Cardiac muscle cell (in vitro differentiated cells and primary cell): ENCODE results near the gene DDX4. TPM values are rescaled to one million over a fixed set of nuclear protein-coding genes. Genes with fewer than 3 reads are reported as not detected.
A peak's percentile ranks its signal among the peaks of the same experiment; 100 is the strongest.
"Not testable (repeated sequence)": the region's sequence is repeated elsewhere in the genome, so short reads cannot be mapped to it uniquely, and the experiment has no call there.

Experiments
- DNase-seq, 2 donors: peaks; one replicate each; pipeline versions ENCODE4 v3.0.0 to v3.0.0-alpha.2; 2010 to 2017; ENCODE audit warnings: low read depth in 1 of 2, low spot score in 1 of 2
- H3K27ac ChIP-seq: fragments of 200-600 bp; sonication (generic); 2 replicates; pipeline ENCODE4 v1.5.1; 2016
- H3K27me3 ChIP-seq: fragments of 200-600 bp; sonication (generic); 2 replicates; pipeline ENCODE4 v1.6.0; 2016; ENCODE audit warnings: control low read depth
- H3K36me3 ChIP-seq: fragments of 200-600 bp; sonication (generic); 2 replicates; pipeline ENCODE4 v1.5.1; 2016; ENCODE audit warnings: control low read depth
- H3K4me1 ChIP-seq: fragments of 200-600 bp; sonication (generic); 2 replicates; pipeline ENCODE4 v1.8.1; 2017; ENCODE audit warnings: low read depth, mild to moderate bottlenecking, mixed run types
- H3K4me3 ChIP-seq: fragments of 200-600 bp; sonication (generic); 2 replicates; pipeline ENCODE4 v1.5.1; 2016; ENCODE audit warnings: mild to moderate bottlenecking
- H3K9me3 ChIP-seq: fragments of 200-600 bp; sonication (generic); 2 replicates; pipeline ENCODE4 v1.5.1; 2017; ENCODE audit warnings: low read depth, mild to moderate bottlenecking, control low read depth
- CTCF ChIP-seq: IDR thresholded peaks from 2 replicates; pipeline ENCODE4 v1.5.1; 2012; ENCODE audit warnings: low read depth, mild to moderate bottlenecking, low read length
- polyA plus RNA-seq: library from polyadenylated mRNA; unstranded; fragments of >200 nt; fragmentation: Nextera tagmentation; extraction: Ambion mirVana; gene quantifications from 2 replicates; pipeline ENCODE4 v1.2.1, GENCODE V29; 2016
- total RNA-seq: library from RNA; depleted of rRNA; stranded (reverse); fragments of >200 nt; gene quantifications from 2 replicates; pipeline ENCODE4 v1.2.3, GENCODE V29; 2016

The DDX4 gene
- total RNA-seq (not detected in 2 replicates), polyA plus RNA-seq (0.34 TPM in 1 of 2 replicates, not detected in the other)

- H3K4me3 ChIP-seq, result no peak within 1 kb of the TSS
- H3K4me1 ChIP-seq, result no peaks in the 10 kb centered on the region
- TF ChIP-seq CTCF, result no peak
- no peak for DNase-seq
- H3K27ac ChIP-seq, result no peak within 1 kb of the TSS
- H3K36me3 ChIP-seq, result no peaks in the 10 kb centered on the region
- no peaks in the 10 kb centered on the region for H3K9me3 ChIP-seq
- H3K27me3 ChIP-seq, result no peaks in the 10 kb centered on the region
Observed at GRCh38 chr5:55737793-55738192, at the start of gene DDX4. Gene DDX4 (plus strand): TSS chr5:55738061. CDS start chr5:55738964, 903 bp downstream.

GRCh38 chr5:55691265-55692105 lies 46.4 kb upstream of the DDX4 start:
- Histone ChIP-seq H3K4me3 (no peak overlapping the region), H3K36me3 (no peaks in the 10 kb centered on the region), H3K27ac (peak overlapping the region; percentile 13), H3K27me3 (no peaks in the 10 kb centered on the region), H3K9me3 (no peaks in the 10 kb centered on the region), H3K4me1 (peaks cover 10% of the 10 kb centered on the region)
- DNase-seq, result peak; percentile 48 to 73
- peak; percentile 55 for TF ChIP-seq CTCF

- no peak for DNase-seq
- no peak overlapping the region for H3K27ac ChIP-seq
Observed at GRCh38 chr5:55692106-55692417, 45.8 kb upstream of the DDX4 start.

GRCh38 chr5:55692509-55692908 lies 45.4 kb upstream of the DDX4 start:
- Histone ChIP-seq H3K27me3 (no peaks in the 10 kb centered on the region), H3K9me3 (no peaks in the 10 kb centered on the region), H3K4me1 (peaks cover 10% of the 10 kb centered on the region), H3K4me3 (no peak overlapping the region), H3K36me3 (no peaks in the 10 kb centered on the region), H3K27ac (no peak overlapping the region)
- no peak for TF ChIP-seq CTCF
- DNase-seq, result no peak

More at GRCh38 chr5:55692106-55692417, 45.8 kb upstream of the DDX4 start:
- TF ChIP-seq CTCF, result no peak
- Histone ChIP-seq H3K4me3 (no peak overlapping the region), H3K36me3 (no peaks in the 10 kb centered on the region), H3K4me1 (peaks cover 10% of the 10 kb centered on the region), H3K9me3 (no peaks in the 10 kb centered on the region), H3K27me3 (no peaks in the 10 kb centered on the region)

- Histone ChIP-seq H3K4me1 (peaks cover 10% of the 10 kb centered on the region), H3K27ac (no peak overlapping the region), H3K36me3 (no peaks in the 10 kb centered on the region), H3K4me3 (no peak overlapping the region), H3K9me3 (no peaks in the 10 kb centered on the region), H3K27me3 (no peaks in the 10 kb centered on the region)
- DNase-seq, result peak; percentile 19 to 51
- TF ChIP-seq CTCF, result peak; percentile 37
Observed at GRCh38 chr5:55694152-55694830, 43.6 kb upstream of the DDX4 start.

GRCh38 chr5:55696704-55697103 lies 41.2 kb upstream of the DDX4 start:
- H3K4me1 ChIP-seq, DNase-seq, H3K4me3 ChIP-seq, H3K27ac ChIP-seq, H3K36me3 ChIP-seq, H3K27me3 ChIP-seq, H3K9me3 ChIP-seq: not testable (repeated sequence)
